Hepatocyte (in vitro differentiated cells): ENCODE results near the gene LGR4. TPM values are rescaled to one million over a fixed set of nuclear protein-coding genes. Genes with fewer than 3 reads are reported as not detected.

Experiments used
- DNase-seq: peaks from one replicate; pipeline ENCODE4 v3.0.0-alpha.2; 2016; ENCODE audit warnings: low spot score
- H2AFZ ChIP-seq: fragments of 200-600 bp; sonication (generic); 2 replicates; pipeline ENCODE4 v1.6.0; 2016; ENCODE audit warnings: antibody characterized with exemption, mild to moderate bottlenecking
- H3K27ac ChIP-seq: fragments of 200-600 bp; sonication (generic); 2 replicates; pipeline ENCODE4 v1.5.1; 2016; ENCODE audit warnings: mild to moderate bottlenecking
- H3K27me3 ChIP-seq: fragments of 200-600 bp; sonication (generic); 2 replicates; pipeline ENCODE4 v1.6.1; 2016
- H3K36me3 ChIP-seq: fragments of 200-600 bp; sonication (generic); replicated peaks from 2 replicates; pipeline ENCODE4 v1.5.1; 2016; ENCODE audit warnings: low read depth; ENCODE audit not compliant: insufficient read depth
- H3K4me1 ChIP-seq: fragments of 200-600 bp; sonication (generic); 2 replicates; pipeline ENCODE4 v1.5.1; 2016; ENCODE audit warnings: mild to moderate bottlenecking, moderate library complexity; ENCODE audit not compliant: insufficient read depth
- H3K4me2 ChIP-seq: fragments of 200-600 bp; sonication (generic); 2 replicates; pipeline ENCODE4 v1.6.0; 2016
- H3K4me3 ChIP-seq: fragments of 200-600 bp; sonication (generic); 2 replicates; pipeline ENCODE4 v1.5.1; 2016; ENCODE audit warnings: mild to moderate bottlenecking
- H3K79me2 ChIP-seq: fragments of 200-600 bp; sonication (generic); 2 replicates; pipeline ENCODE4 v1.6.0; 2017; ENCODE audit warnings: mild to moderate bottlenecking
- H3K9me2 ChIP-seq: fragments of 200-600 bp; sonication (generic); replicated peaks from 2 replicates; pipeline ENCODE4 v1.6.0; 2017; ENCODE audit warnings: mild to moderate bottlenecking; ENCODE audit not compliant: insufficient read depth
- H3K9me3 ChIP-seq: fragments of 200-600 bp; sonication (generic); 2 replicates; pipeline ENCODE4 v1.5.1; 2016; ENCODE audit warnings: low read depth, mild to moderate bottlenecking
- H4K20me1 ChIP-seq: fragments of 200-600 bp; sonication (generic); 2 replicates; pipeline ENCODE4 v1.6.0; 2016; ENCODE audit warnings: mild to moderate bottlenecking; ENCODE audit not compliant: insufficient read depth, poor library complexity, severe bottlenecking
- CTCF ChIP-seq: fragments of 200-600 bp; sonication (generic); IDR thresholded peaks from 2 replicates; pipeline ENCODE4 v1.5.1; 2016; ENCODE audit warnings: antibody characterized with exemption, mild to moderate bottlenecking; ENCODE audit not compliant: poor library complexity
- EZH2 ChIP-seq: fragments of 200-600 bp; sonication (generic); IDR thresholded peaks from 2 replicates; pipeline ENCODE4 v1.6.1; 2016; ENCODE audit warnings: antibody characterized with exemption, mild to moderate bottlenecking, borderline replicate concordance
- EZH2phosphoT487 ChIP-seq: fragments of 200-600 bp; sonication (generic); IDR thresholded peaks from one replicate; pipeline ENCODE4 v1.6.1; 2018; ENCODE audit warnings: antibody characterized with exemption, mild to moderate bottlenecking, low read depth, moderate library complexity; ENCODE audit not compliant: unreplicated experiment, severe bottlenecking
- WGBS: methylation state at CpG from one replicate; pipeline ENCODE4 v1.1.6; 2016; ENCODE audit warnings: low lambda C conversion rate; ENCODE audit errors: missing lambda C conversion rate; 5-methylcytosine and 5-hydroxymethylcytosine counted together
- polyA plus RNA-seq: library from polyadenylated mRNA; unstranded; fragments of >200 nt; fragmentation: Nextera tagmentation; extraction: Ambion mirVana; gene quantifications from 2 replicates; pipeline ENCODE4 v1.2.1, GENCODE V29; 2016
- total RNA-seq: library from RNA; depleted of rRNA; stranded (reverse); fragments of >200 nt; gene quantifications from 2 replicates; pipeline ENCODE4 v1.2.3, GENCODE V29; 2014

LGR4 gene
- total and polyA plus RNA-seq, 2 experiments from 2014 or later, result 27.2 to 115 TPM

DNA sequence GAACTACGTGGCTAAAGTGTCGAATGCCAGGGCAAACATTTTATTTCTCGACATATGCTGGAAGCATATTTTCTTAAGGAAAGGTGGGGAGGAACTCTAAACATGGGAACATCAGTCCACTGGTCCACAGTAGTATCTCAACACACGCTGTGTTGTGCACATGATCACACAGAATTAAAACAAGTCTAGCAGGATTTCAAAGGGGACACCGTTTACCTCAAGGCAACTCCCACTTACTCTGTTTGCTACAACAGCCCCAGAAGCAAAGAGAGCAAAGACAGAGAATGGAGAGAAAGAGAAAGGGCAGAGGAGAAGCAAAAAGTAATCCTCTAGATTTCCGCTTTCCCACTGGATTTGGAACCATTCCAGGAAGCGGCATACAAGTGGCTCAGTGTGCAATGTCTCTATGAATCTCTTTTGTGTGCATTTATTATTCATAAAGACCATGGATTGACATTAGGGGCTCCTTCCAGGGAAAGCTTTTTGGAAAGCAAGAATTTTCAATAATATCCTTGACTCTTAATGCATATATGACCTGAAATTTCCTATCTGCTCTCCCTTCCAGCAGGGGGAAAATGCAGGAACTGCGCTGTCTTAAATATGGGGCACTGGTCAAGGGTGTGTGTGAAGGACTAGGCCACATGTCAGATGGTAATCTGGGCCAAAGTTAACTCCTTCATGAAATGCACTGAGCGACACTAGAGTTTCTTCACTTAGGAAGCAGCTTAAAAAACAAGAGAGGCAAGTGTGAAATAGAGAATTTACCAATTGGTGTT, 74.8 kb downstream of the LGR4 start:
- no peak overlapping the region for H2AFZ ChIP-seq
- no peak for DNase-seq
- H3K4me1 ChIP-seq, result peaks cover 70% of the 10 kb centered on the region
- TF ChIP-seq EZH2phosphoT487 (no peak), EZH2 (no peak), CTCF (no peak)
- no peaks in the 10 kb centered on the region for H4K20me1 ChIP-seq
- no peaks in the 10 kb centered on the region for H3K9me2 ChIP-seq
- H3K4me3 ChIP-seq, result no peak overlapping the region
- peak overlapping the region; percentile 82 for H3K27ac ChIP-seq
- H3K4me2 ChIP-seq, result peak overlapping the region; percentile 33
- H3K79me2 ChIP-seq, result peaks cover 61% of the 10 kb centered on the region
- H3K36me3 ChIP-seq, result no peaks in the 10 kb centered on the region
- H3K9me3 ChIP-seq, result no peaks in the 10 kb centered on the region
- 72% methylated on average over 9 of the region's 9 CpGs for WGBS
- no peaks in the 10 kb centered on the region for H3K27me3 ChIP-seq

DNA sequence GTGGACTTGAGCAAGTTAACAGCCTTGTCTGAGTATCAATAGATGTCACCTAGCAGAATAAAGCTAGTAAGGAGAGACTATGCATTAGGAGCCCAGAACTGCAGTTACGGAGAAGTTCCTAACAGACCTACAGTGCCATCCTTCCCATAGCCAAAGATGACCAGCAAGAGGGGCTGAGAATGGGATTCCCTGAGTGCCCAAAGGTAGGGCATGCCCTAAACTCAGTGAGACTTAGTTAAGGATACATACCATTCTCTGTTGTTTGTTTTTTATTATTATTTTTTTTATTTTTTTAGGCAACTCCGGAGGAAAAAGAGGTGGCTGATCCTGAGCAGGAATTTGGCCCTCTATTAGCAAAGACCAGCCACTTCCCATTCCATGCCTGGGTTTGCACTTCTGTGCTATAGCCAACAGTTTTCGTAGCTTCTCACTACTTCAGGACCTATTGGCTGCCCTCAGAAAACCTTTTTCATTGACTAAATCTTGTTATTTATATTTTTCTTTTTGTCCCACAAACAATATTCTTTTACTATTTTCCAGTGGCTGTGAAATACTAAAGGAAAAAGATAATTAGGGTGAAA, 76.2 kb downstream of the LGR4 start:
- no peaks in the 10 kb centered on the region for H3K36me3 ChIP-seq
- no peaks in the 10 kb centered on the region for H3K27me3 ChIP-seq
- H3K79me2 ChIP-seq, result peaks cover 66% of the 10 kb centered on the region
- H3K4me2 ChIP-seq, result peak overlapping the region; percentile 68
- H4K20me1 ChIP-seq, result no peaks in the 10 kb centered on the region
- DNase-seq, result no peak
- no peaks in the 10 kb centered on the region for H3K9me3 ChIP-seq
- WGBS, result 55% methylated on average over 3 of the region's 3 CpGs
- H3K4me3 ChIP-seq, result no peak overlapping the region
- no peak overlapping the region for H2AFZ ChIP-seq
- peak overlapping the region; percentile 82 for H3K27ac ChIP-seq
- no peaks in the 10 kb centered on the region for H3K9me2 ChIP-seq
- TF ChIP-seq CTCF (no peak), EZH2 (no peak), EZH2phosphoT487 (no peak)
- peaks cover 74% of the 10 kb centered on the region for H3K4me1 ChIP-seq

DNA sequence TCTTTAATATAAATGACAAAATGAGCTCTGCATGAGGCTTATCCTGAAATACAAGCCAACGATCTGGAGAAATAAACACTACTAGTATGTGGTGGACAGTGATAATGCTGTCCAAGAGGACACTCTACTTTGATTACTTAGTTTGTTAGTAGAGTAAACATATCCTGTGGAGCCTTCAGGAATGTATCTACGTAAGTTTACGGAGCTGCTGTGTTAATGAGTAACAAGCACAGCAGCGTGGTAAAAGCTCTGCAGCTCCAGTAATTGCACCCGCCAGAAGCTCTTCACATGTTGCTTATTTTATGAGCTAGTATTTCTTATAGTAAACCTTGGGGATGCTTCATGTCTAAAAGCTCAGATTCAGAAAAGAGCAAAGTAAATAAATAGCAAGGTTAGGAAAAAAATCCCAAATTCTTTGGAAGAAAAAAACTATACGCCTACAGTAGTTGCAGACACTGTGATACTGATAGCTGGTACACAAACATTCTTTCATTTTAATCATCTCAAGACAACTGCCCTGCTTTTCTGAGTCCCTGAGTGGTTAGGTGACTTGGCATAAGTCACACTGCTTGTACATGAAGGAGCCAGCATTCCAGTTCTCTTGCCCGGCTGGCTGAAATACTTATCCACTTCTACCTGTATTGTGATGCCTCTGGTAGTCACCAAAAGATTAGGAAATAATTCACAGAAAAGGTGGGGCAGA, 76.9 kb downstream of the LGR4 start:
- no peak overlapping the region for H3K4me3 ChIP-seq
- TF ChIP-seq EZH2phosphoT487 (no peak), CTCF (no peak), EZH2 (no peak)
- 13% methylated on average over 7 of the region's 7 CpGs for WGBS
- H3K27ac ChIP-seq, result peak overlapping the region; percentile 82
- no peaks in the 10 kb centered on the region for H3K9me3 ChIP-seq
- H3K36me3 ChIP-seq, result no peaks in the 10 kb centered on the region
- H2AFZ ChIP-seq, result no peak overlapping the region
- H3K79me2 ChIP-seq, result peaks cover 66% of the 10 kb centered on the region
- H3K9me2 ChIP-seq, result no peaks in the 10 kb centered on the region
- H4K20me1 ChIP-seq, result no peaks in the 10 kb centered on the region
- no peaks in the 10 kb centered on the region for H3K27me3 ChIP-seq
- H3K4me2 ChIP-seq, result peak overlapping the region; percentile 68
- peaks cover 76% of the 10 kb centered on the region for H3K4me1 ChIP-seq
- DNase-seq, result peak; percentile 81
